Embryonic facial prominence (tissue), 1 donor: ENCODE data around the gene LSM4.

Experiments used
- DNase-seq: peaks from one replicate; pipeline ENCODE4 v3.0.0-alpha.2; 2016; ENCODE audit errors: extremely low spot score

Gene LSM4

DNA sequence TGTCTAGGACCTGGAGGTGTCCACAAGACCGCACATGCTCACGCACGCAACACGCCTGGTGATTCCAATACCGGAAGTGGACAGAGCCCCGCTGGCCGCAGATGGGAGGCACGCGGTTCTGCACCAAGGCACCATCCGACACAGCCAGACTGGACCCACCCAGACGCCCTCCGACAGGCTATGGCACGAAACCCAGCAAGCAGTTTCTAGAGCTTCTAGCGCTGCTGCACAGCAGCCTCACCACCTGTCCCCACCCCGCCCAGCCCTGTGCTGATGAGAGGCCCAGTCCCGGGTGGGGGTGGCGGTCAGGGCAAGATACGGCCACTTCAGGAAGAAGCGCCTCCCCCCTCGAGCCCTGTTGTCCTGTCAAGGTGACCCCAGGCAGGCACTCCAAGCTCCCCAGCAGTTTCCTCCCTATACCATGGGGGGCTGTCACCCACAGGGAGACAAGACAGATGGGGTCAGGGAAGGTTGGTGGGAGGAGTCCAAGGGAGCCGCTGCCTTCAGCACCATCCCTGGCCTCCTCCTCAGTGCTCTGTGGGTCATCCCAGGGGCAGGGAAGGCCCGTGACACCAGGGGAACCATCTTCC lies 11.3 kb downstream of the LSM4 start:
- DNase-seq: no peak

DNA sequence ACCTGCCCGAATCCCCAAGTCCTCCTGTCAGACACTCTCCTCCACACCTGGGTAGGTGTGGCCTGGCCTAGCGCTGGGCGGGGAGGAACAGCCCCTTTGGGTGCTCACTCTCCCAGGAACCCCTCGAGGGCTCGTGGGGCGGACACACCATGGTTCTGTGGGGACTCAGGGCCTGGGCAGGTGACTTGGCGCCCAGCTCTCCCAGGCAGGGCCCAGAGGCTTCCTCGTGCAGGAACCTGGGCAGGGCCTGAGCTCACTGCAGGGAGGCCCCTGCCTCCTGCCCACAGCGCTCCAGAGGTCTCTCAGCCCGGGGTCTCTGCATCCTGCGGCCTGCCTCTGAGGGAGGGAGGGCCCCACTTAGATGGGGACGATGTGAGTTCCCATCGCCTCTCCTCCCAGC lies 11.9 kb downstream of the LSM4 start:
- DNase-seq: no peak

DNA sequence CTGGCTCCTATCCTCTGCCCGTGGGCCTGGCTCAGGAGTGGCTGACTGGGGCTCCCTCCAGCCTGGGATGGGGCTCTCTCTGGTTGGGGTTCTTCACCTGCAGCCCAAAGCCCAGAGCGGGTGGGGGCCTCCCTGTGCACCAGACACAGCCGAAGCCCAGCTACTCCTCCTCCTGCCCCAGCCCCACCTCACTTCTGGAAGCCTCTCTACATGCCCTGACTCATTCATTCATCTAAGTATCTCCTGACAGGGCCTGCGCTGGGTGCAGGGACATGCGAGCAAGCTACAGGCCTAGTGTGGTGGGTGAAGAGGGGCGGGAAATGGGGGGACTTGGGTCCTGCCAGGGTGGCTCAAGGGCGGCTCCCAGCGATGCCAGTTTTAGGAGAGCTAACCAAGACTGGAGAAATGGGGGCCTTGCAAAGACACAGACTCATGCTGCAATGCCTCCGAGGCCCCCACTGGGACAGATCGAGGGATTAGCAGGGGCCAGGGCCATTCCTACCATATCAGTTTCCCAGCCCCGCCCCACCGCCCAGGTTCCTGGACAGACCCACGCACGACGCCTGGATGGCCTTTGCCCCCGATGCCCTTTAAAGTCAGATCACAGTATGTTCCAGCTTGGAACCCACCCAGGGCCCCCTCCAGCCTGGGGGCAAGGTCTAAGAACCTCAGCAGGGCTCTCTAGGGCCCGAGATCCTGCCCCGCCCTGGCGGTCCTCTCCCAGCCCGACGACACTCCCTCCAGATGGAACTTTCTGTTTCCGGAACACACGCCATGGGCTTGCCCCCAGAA lies 12.6 kb downstream of the LSM4 start:
- no peak for DNase-seq

DNA sequence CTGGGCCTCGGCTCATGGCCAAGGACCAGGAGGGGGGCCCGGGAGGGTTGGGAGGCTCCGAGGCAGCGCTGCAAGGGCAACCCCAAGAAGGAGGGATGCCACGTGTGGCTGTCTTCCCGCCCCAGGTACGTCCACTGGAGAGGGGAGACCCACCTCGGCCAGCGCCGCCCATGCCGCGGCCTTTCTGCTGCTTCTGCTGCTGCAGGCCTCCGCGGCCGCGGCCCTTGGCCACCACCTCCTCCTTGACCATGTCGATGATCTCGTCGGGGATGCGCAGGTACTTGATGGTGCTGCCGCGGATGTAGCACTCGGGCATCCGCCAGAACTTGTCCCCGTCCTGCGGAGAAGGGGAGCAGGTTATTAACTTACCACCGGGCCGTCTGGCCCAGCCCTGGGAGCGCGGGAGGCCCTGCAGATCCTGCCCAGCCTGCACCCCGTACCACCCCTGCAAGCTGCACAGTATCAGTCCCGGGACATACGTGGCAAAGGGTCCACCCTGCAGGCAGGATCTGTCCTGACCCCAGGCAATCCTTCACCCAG lies 13.3 kb downstream of the LSM4 start:
- no peak for DNase-seq

DNA sequence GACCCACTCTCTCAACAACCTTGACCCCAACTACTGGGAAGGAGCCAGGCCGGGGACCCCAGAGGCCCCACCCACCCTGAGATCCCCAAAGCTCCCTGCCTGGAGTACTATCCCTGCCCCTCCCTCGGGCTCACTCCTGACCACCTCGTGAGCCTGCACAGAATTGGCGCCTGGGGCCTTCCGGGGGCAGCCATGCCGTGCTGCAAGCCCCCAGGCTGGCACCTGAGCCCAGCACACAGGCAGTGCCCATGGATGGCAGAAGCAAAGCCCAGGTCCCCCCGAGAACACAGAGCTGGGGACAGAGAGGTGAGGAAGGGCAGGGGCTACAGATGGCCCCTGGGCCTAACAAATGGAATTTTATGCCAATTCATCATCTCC lies 13.9 kb downstream of the LSM4 start:
- no peak for DNase-seq

DNA sequence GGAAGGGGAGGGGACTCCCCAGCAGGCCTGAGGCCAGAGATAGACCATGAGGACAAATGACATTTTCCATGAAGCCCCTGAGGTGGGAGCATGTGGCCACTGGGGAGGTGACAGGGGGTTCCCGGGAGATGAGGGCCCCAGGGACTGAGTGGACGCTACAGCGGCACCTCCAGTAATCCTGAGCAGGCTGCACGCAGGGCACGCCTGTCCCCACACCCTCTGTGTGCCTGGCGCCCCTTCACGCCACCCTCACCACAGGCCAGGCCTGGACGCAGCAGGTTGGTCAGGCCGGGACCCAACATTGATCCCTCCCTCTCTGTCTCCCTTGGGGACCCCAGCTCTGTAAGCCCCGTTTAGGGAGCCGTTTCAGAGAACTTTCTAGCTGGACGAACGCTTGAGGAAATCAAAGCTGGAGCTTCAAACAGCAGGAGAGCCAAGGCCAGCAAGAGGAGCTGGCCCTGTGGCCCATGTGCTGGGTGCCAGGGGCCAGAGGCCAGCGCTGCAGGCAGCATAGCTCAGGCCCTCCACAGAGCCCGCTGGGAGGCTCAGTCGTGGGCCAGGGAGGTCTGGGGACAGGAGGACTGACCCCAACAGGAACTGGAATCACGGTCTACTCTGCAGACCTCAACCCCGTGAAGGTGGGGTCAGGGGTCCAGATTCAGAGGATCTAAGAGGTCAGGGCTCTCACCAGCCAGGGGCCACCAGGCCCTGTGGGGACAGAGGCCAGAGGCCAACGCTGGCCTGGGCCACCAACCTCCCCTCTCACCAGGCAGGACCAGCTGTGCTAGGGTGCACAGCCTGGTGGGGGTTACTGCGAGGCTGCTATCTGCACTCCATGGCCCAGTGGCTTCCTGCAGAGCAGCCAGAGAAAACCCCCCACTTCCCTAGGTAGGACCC lies 14.6 kb downstream of the LSM4 start:
- no peak for DNase-seq

DNA sequence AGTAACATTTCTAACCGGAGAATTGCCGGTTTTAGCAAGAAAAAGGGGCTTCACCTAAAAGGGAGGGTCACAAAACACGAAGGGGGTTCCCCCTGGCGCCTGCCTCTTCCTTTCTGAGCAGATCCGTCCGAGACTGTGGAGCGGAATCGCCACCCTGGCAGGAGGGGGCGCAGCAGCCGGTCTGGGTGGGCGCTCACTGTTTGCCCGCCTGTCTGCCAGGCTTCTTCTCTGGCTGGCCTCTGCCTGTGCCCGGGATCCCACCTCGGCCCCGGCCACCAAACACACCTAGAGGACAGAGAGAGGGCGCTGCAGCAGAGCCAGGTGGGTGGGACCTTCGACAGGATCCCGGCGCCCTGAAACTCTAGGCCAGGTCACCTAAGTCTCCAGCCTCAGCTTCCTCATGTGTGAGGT lies 15.6 kb downstream of the LSM4 start:
- DNase-seq: no peak

DNA sequence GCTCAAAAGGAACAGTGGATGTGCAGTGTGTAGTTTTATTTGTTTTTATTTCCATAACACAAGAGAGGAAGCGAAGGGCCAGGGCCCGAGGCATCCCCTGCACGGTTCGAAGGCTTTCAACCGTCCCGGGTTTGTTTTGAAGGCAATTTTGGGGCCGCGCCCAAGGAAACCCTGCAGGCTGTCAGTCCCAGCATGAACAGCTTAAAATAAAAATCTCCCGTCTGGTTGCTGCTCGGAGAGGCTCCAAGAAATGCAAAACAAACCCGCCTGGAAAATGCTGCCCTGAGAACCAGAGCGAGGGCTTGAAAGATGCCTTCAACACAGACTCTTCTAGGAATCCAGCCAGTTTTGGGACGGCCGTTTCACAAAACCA lies 16.0 kb downstream of the LSM4 start:
- DNase-seq: no peak

DNA sequence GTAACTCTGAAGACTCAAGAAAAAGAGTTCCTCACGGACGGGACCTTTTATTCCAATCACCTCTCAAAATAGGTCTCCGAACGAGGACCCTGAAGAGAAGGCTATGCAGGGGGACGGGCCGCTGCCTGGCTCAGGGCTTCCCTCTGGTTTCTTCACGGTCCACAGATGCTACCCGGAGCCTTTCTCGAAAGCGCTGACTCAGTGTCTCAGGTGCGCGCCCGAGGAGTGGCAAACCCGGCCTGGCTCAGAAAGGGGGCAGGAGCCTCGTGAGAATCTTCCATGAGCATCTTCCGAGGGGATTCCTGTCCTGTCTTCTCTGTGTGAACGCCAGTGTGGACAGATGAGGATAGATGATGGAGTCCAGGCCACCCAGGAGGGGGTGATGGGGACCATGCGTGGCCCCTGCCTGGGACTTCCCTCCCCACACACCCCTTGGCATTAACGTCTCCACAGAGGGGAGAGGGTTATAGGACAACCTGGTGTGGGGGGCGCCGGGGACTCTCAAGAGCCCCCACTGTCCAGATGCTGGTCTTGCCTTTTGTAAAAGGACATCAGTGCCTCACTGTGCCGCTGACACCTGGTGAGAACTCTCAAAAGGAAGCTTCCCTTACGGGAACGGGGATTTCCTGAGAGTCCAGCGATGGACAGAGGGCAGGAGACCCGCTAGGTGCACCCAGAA lies 16.5 kb downstream of the LSM4 start:
- no peak for DNase-seq

DNA sequence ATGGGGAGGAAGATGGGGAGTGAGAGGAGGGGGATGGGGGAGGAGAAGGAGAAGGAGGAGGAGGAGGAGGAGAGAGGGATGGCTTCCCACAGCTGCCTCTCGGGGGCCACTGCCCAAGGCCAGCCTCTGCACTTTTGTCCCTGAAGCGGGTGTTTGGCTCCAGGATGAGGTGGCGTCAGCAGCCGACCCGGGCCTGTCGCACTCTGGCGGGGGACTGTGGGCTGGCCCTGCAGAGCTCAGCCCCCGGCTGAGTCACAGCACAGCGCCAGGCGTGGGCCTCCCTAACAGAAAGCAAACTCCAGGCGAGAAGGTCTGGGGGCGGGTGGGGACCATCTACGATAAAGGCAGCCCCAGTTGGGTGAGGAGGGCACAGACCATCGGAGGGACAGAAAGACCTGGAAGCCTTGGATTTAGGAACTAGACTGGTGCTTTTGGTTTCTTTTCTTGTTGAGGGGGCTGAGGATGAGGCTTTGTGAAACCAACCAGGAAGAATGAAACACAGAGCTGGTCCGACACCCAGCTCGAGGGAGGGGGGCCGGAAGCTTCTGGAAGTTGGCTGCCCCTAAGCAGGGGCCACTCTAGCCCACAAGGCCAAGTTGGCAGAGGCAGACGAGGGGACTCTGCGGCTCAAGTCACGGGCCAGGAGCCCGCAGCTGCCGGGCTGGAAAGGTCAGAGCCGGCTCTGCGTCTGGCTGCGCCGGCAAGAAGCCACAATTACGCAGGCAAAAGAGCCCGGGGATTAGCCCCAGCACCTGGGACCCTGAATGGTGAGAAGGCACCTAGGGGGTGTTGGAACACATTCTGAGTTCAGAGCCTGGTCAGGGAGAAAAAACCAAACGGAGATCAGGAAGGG lies 18.2 kb downstream of the LSM4 start:
- no peak for DNase-seq

DNA sequence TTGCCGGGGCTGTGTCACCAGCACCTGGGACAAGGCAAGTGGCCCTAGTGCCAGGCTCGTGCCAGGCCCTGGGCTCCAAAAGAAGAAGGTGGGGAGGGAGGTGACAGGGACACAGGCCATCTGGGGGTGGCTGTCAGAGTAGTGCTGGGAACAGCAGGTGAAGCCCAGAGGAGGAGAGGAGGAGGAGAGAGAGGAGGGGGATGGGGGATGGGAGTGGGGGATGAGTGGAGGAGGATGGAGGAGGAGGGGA lies 18.7 kb downstream of the LSM4 start:
- DNase-seq: no peak

DNA sequence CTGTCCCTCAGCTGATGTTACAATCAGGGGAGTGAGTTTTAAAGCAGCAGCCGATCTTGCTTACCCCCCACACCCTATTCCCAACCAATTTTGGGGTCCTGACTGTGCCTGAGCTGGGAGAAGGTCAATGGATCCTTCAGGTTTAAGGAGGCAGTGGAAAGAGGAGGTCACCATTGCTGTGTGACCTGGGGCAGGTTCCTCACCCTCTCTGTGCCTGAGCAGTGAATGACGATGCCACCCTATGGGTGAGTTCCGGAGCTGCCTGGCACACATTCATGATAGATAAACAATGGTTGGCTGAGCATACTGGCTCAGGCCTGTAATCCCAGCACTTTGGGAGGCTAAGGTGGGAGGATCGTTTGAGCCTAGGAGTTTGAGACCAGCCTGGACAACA lies 21.2 kb downstream of the LSM4 start:
- no peak for DNase-seq

DNA sequence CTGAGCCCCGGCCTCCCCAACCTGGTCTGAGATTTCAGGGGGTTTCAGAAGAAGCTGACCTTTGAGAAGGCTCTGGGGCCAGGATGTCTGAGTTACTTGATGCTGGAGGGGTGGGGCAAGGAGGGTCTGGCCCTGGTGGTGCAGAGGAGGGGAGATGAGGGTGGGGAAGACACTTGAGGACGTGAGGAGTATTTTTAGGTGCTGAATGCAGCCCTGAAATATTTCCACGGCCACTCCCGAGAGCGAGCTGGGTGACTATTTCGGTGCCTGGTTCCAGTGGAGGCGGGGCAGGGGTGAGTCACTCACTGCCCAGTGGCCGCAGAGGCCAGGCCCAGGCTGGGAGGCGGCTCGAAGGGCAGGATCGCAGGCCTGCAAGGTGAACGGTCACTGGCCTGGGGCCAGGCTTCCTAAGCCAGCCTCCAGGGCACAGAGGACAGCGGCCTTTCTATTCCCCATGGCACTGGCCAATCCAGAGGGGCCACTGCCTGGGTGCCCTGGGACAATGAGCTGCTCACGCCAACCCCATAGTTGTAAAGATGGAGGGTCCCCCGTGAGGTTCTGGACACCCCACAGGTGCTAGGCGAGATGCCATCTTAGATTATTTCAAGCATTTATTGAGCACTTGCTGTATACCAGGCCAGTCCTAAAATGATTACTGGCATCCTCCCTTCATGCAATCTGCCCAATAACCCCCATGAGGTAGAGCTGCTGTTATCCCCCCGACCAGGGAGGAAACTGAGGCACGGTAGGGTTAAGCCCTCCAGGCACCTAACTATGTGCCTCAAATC lies 21.8 kb downstream of the LSM4 start:
- DNase-seq: no peak

DNA sequence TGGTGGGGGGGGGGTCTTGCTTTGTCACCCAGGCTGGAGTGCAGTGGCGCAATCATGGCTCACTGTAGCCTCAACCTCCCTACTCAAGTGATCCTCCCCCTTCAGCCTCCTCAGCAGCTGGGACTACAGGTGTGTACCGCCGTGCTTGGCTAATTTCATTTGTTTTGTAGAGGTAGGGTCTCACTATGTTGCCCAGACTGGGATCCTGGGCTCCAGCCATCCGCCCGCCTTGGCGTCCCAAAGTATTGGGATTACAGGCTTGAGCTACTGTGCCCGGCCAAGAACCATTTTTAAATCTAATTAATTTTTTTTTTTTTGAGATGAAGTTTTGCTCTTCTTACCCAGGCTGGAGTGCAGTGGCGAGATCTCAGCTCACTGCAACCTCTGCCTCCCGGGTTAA lies 23.2 kb downstream of the LSM4 start:
- no peak for DNase-seq

DNA sequence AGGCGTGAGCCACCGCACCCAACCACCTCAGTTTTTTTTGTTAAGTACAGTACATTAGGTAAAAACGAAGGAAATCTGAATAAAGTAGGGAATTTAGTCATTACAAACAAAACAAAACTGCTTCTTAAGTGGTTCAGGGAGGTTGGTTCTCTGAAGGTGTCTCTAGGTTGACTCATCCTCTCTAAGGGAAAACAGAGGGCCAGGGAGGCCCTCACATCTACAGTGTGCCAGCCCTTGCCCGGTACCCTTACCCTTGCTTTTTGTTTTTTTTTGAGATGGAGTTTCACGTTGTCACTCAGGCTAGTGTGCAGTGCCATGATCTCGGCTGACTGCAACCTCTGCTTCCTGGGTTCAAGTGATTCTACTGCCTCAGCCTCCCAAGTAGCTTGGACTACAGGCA lies 24.3 kb downstream of the LSM4 start:
- no peak for DNase-seq

DNA sequence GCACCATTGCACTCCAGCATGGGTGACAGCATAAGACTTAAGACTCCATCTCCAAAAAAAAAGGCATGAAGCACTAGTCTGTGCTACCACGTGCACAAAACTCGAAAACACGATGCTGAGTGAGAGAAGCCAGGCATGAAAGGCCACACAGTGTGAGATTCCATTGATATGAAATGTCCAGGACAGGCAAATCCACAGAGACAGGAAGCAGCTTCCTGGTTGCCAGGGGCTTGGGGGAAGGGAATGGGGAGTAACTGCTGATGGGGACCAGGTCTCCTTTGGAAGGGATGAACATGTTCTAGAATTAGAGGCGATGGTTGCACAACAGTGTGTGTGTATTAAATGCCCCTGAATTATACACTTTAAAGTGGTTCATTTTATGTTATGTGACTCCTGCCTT lies 25.6 kb downstream of the LSM4 start:
- no peak for DNase-seq

DNA sequence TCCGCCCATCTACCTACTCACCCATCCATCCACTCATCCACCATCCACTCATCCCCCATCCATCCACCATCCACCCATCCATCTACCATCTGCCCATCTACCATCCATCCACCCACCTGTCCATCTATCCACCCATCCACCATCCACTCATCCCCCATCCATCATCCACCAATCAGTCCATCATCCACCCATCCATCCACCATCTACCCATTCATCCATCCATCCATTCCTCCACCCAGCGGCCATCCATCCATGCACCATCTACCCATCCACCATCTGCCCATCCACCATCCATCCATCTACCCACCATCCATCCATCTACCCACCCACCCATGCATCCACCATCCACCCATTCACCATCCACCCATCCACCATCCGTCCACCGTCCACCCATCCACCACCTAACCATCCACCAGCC lies 27.8 kb downstream of the LSM4 start:
- no peak for DNase-seq

DNA sequence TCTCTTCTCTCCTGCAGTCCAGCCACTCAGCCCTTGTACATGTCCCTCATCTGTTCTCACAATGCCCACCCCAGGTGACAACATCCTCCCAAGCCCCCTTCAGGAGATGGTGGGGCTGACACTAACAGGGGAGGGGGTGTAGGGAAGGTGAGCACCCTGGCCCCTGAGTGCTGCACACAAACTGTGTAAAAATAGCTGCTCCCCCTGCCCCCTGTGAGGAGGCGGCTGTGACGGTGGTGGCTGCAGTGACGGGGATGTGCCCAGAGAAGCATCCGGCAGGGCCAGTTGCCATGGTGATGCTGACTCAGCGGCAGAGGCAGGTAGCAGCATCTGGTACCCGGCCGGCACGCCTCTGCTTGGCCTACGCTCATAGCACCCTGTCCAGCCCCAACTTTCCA lies 28.4 kb downstream of the LSM4 start:
- DNase-seq: no peak

DNA sequence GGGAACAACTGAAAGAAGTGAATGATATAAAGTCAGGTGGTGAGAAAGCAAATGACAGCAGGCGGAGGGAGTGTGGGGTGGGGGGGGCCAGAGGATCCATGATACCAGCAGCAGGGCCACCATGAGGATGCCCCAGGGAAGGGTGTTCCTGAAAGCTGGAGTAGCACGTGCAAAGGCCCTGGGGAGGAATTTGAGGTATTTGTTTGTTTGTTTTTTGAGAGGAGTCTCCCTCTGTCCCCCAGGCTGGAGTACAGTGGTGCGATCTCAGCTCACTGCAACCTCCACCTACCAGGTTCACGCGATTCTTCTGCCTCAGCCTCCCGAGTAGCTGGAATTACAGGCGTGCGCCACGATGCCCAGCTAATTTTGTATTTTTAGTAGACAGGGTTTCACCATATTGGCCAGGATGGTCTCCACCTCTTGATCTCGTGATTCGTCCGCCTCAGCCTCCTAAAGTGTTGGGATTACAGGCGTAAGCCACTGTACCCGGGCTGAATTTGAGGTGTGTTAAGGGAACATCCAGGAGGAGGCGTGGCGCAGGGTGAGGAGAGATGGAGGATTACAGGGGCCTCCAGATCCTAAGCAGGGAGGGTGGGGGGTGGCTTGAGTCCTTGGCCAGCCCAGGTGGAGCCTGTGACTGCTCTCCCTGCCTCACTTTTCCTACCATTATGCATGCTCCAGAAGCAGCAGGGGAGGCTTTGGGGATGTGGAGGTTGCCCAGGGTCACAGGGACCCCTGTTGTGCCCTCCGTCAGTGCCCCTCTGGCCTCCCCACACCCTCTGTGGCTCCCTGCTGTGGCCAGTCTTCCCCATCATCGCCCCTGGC lies 29.0 kb downstream of the LSM4 start:
- no peak for DNase-seq
